GM18909 (cell line): ENCODE data around the gene STK32B.
"Not testable (repeated sequence)": the region's sequence is repeated elsewhere in the genome, so short reads cannot be mapped to it uniquely, and the experiment has no call there.

Experiments
- ATAC-seq: cut with Tn5 transposase; IDR thresholded peaks from one replicate; pipeline ENCODE4 v1.9.1; 2021; ENCODE audit warnings: mild to moderate bottlenecking; ENCODE audit not compliant: unreplicated experiment, poor library complexity

Gene STK32B

DNA sequence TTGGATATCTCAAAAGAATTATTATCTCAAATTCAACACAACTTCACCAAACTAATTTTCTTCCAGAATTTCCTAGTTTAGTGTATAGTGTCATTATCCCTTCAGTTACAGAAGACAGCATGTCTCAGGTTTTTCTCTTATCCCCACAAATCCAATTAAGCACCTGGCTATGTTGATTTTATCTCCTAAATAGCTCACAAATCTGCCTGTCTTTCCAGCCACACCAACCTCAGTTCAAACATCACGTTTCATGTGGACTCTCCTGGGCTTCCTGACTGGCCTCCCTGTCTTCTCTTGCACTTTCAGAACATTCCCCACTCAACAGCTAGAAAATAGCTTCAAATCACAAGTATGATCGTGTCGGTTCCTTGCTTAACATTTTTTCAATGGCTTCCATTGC lies 14.8 kb downstream of the STK32B start:
- ATAC-seq, result no peak

DNA sequence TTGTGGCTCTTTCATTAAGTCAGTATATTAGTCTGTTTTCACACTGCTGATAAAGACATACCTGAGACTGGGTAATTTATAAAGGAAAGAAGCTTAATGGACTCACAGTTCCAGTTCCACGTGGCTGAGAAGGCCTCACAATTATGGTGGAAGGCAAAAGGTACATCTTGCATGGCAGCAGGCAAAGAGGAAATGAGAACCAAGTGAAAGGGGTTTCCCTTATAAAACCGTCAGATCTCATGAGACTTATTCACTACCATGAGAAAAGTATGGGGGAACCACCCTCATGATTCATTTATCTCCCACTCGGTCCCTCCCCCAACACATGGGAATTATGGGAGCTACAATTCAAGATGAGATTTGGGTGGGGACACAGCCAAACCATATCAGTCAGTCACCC lies 15.7 kb downstream of the STK32B start:
- ATAC-seq, result not testable (repeated sequence)

DNA sequence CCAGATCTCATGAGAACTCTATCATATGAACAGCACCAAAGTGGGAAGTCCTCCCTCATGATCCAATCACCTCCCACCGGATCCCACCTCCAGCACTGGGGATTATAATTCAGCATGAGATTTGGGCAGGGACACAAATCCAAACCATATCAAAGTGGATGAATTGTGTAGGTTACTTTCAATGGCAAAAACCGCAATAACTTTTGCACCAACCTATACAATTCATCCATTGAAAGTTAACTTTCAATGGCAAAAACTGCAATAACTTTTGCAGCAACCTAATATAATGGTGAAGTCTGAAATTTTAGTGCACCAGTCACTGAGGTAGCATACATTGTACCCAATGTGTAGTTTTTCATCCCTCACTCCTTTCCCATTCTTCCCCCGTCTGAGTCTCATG lies 16.6 kb downstream of the STK32B start:
- no peak for ATAC-seq

DNA sequence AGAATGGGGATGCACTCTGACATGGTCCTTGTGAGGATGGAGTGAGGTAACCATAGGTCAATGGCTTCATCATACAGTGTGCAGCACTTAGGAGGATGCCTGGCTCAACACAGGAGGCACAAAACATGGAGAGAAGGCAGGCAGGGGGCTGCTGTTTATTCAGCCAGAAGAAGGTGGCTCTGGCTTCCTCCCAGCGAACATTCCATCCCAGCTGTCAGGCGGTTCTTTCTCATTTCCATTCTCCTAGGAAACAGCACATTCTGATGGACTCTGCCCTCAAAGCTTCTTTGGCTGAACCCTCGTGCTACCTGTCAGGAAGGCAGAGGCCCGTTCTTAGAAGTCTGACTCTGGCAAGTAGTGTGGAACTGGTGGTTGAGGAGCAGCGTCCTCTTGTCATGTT lies 18.6 kb downstream of the STK32B start:
- ATAC-seq, result no peak

DNA sequence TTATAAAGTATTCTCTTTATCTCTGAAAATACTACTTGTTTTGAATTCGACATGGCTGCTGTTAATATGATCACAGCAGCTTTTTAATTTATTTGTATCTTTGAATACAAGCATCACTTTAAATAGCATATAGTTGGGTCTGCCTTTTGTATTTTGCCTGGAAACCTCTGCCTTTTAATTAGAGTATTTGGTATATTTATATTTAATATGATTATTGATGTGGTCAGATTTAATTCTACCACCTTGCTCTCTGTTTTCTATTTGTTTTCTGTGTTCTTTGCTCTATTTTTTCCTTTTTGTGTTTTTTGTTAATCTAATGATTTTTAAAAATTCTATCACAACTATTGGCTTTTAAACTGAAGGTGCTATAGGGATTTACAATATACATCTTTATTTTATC lies 21.7 kb downstream of the STK32B start:
- ATAC-seq, result no peak

DNA sequence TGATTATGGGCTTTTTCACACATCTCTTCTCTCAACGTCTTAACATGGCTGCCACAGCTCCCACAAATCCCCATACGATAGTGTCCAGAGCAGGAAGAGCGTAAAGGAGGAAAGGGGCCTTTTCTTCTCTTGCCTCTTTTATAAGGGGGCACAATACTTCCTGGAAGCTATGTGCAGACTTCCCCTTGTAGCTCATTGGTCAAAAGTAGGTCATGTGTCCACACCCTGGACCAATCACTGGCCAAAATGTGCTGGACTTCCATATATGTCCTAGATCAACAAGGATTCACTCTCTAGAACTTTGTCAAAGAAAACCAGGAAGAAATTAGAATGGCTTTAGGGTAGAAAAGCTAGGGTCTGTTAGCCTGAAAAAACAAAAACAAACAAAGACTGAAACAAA lies 26.7 kb downstream of the STK32B start:
- no peak for ATAC-seq

DNA sequence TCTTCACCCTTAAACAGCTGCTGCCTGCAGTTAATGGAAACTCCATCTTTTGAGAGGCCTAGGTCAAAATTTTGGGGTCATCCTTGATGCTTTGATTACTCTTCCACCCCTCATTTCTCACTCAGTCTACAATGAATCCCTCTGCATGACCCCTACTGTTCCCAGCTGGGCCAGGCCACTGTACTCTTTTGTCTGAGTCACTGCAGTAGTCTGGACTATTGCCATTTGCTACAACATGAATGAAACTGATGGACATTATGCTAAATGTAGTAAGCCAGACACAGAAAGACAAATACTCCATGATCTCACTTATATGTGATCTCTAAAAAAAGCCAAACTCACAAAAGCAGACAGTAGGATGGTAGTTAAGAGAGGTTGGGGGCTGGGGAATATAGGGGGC lies 28.3 kb downstream of the STK32B start:
- ATAC-seq, result no peak

DNA sequence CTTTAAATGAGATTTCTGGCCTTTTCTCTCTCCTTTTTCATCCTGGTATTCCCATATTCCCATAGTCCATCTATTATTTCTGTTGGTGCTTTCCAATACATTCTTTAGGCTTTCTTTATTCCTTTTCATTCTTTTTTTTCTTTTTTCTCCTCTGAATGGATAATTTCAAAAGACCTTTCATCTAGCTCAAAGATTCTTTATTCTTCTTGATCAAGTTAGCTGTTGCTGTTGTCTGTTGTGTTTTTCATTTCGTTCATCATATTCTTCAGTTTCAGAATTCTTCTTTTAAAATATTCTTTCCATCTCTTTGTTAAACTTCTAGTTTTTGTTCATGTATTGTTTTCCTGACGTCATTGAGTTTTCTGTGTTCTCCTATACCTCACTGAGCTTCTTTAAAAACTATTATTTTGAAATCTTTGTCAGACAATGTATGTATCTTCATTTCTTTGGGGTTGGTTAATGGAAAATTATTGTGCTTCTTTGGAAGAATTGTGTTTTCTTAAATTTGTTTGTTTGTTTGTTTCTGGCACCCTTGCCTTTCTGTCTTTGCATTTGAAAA lies 30.2 kb downstream of the STK32B start:
- no peak for ATAC-seq

DNA sequence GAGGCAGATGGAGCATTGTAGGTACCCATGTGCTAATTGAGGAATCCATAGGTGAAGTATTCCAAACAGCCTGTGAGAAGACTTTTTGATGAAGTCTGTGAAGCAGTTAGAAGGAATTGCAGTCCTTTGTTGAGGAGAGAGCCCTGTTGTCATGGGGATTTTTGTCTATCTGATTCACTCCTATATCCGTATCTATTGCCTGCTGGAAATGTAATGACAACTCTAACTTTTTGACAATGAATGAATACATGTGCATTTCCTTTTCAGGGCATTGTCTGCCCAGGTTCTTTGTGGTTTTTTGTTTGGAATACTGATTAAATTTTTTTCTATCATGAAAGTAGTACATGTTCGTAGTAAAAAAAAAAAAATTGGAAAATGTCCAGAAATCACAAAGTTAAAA lies 31.1 kb downstream of the STK32B start:
- ATAC-seq, result no peak

DNA sequence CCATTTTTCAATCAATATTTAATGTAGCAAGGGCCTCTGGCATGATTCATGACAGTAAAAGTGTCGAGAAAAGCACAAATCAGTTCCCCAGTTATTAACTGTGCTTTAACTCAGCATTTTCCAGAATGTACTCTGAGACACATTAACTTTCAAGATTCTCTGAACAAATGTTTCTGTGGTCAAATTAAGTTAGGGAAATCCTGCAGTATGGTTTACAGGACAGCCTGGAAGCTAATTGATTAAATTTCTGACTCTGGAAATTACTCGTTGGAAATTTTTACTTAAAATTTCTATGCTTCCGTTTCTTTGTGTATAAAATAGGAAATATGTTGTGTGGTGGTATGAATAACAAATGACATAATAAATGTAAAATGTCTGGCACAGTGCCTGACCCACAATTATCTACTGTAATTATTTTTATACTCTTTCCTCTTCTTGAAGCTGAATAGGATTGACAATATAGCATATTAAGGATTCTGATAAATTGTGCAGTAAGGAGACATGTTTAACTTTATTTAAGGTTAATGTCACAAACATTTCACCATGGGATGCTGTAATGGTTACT lies 33.7 kb downstream of the STK32B start:
- no peak for ATAC-seq

DNA sequence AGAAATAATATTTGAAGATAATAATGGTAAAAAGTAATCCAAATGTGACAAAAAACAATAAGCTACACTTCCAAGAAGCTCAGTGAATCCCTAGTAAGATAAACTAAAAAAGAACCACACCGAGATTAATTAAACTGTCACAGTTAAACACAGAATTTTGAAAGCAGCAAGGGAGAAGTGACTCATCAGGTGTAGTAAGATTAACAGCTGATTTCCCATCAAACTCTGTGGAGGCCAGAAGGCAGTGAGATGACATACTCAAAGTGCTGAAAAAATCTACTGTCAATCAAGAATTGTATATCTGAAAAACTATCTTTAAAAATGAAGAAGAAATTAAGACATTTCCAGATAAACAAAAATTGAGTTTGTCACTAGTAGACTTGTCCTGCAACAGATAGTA lies 35.3 kb downstream of the STK32B start:
- no peak for ATAC-seq

DNA sequence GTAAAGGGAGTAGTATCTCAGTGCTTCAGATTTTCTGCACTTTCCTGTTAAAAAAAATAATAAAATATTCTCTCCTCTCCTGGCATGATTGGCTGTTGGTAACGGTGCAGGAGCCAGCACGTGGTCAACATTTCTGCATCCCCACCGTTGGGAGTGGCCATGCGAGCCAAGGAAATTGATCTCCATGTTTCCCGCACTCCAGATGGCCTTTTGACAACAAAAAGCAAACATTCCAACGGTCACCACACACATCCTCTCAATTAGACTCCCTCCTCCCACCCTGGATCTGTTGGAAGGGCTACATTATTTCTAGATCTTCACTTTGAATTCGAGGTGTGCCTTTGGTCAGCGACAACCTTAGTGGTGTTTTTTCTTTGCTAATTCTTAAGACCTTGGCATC lies 45.0 kb downstream of the STK32B start:
- ATAC-seq, result no peak

DNA sequence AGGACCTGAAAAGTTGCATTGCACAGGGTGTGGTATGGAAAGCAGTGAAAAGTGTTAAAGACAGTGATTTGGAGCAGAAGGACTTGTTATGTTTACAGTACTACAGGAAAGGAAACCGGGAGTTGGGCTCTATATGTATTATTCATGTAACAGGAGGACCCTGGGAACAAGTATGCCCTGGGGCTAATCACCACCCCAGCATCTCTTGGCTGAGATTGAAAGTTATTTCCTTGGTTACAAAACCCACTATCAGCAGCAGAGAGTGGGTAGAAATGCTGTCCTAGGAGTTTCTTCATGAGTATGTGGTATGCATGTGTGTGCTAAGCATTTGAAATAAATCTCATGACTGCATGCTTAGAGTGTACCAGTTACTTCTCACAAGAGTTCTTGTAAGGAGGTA lies 46.9 kb downstream of the STK32B start:
- no peak for ATAC-seq

DNA sequence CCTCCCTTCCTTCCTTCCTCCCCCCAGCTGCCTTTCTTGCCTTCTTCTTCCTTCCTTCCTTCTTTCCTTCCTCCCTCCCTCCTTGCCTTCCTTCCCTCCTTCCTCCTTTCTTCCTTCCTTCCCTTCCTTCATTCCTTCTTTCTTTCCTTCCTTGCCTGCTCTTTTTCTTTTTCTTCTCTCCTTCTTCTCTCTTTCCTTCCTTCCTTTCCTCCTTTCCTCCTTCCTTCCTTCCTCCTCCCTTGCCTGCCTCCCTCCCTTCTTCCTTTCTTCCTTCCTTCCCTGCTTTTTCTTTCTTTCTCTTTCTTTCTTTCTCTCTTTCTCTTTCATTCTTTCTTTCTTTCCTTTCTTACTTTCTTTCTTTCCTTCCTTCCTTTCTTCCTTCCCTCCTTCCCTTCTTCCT lies 49.1 kb downstream of the STK32B start:
- no peak for ATAC-seq

DNA sequence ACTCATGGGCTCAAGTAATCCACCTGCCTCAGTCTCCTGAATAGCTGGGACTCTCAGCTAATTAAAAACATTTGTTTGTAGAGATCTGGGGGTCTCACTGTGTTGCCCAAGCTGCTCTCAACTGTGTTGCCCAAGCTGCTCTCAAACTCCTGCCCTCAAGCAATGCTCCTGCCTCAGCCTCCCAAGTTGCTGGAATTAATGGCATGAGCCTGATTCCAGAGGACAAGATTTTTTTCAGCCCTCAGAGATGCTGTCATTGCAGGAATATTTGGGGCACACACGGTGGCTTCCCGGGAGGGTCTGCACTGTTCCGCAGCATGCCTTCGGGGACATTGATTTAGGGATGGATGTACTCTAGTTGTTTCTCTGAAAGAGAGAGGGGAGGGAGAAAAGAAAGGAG lies 49.7 kb downstream of the STK32B start:
- no peak for ATAC-seq

DNA sequence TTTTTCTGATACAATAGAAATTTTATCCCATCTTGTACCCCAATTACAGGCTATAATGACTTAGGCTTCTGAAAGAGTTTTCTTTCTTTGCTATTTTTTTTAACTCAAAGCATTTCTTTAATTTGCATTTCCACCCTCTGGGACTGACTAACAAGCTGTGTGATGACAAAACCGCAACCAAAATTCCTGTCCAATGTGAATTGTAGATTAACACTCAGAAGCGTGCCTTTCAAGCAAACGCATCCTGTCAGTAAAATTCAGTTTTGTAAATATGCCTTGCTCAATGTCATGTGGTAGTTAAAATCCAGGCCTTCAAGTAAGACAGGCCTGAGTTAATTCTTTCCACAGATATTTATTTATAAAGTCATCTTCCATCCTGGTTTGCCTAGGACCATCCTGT lies 50.3 kb downstream of the STK32B start:
- ATAC-seq, result no peak

DNA sequence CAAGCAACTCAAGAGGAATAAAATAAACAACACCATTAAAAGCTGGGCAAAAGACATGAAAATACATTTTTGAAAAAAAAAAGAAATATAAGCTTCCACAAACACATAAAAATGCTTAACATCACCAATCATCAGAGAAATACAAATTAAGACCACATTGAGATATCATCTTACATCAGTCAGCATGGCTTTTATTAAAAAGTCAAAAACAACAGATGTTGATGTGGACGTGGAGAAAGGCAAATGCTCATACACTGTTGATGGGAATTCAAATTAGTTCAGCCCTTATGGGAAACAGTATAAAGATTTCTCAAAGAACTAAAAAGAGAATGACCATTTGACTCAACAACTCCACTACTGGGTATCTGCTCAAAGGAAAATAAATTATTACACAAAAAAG lies 59.6 kb downstream of the STK32B start:
- no peak for ATAC-seq

DNA sequence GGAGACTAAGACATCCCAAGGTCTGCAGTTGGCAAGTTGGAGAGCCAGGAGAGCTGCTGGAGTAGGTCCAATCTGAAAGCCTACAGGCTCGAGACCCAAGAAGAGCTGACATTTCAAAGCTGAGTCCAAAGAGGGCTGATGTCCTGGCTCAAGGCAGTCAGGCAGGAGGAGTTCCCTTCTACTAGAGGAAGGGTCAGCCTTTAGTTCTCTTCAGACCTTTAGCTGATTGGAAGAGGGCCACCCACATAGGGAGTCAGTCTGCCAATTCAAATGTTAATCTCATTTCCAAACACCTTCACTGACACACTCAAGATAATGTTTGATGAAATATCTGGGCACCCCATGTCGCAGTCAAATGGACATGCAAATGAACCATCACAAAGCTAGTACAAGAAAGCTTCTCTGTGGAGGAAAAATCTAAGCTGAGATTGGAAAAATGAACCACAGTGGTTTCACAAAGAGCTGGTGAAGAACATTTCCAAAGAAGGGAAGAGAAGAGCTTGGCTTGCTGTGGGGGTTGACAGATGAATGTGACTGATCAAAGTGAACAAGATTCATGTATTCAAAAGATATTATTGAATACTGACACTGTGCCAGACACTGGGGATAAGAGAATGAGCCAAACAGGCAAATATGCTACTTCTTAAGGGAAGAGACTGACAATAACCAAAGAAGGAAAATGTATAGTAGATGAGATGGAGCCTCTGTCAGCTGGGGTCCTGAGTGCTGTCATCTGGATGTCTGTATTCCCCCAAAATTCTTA lies 61.2 kb downstream of the STK32B start:
- ATAC-seq, result no peak

DNA sequence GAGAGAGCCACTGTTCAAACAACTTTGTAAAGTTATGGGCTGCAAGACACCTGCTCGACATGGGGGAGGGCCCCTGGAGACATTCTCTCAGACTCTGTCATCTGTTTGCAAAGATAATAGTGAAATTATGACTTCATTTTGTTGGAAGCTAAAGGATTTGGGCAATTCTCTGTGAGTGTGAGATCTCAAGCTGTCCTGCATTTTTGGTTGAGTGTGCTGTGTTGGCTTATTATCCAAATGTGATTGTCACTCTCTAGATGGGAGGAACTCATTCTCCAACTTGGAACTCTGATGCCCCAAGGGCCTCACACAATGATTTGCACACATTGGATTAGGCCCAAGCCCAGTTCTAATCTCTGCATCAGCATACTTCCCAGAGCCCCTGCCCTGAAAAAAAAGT lies 63.7 kb downstream of the STK32B start:
- no peak for ATAC-seq

DNA sequence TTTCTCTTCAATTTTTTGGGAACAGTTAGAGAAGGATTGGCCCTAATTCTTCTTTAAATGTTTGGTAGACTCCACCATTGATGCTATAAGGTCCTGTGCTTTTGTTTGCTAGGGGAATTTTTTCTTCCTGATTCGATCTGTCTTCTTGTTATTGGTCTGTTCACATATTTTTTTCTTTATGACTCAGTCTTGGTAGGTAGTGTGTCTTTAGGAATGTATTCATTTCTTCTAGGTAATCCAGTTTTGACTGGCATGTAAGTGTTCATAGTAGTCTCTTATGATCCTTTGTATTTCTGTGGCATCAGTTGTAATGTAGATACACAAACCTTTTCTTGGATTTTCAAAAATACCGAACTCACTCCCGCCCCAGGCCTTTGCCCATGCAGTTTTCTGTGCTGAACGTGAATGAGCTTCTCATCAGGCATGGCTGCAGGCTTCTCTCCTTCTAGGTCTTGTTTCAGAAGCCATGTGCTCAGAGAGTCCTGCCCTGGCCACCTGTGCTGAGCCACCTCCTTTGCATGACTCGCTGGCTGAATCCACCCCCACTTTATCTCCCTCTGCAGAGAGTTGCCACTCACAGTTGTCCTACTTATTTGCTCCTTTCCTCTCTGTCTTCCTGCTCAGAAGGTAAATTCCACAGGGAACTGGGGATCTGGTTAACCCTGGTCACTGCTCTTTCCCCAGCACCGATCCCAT lies 67.0 kb downstream of the STK32B start:
- no peak for ATAC-seq

DNA sequence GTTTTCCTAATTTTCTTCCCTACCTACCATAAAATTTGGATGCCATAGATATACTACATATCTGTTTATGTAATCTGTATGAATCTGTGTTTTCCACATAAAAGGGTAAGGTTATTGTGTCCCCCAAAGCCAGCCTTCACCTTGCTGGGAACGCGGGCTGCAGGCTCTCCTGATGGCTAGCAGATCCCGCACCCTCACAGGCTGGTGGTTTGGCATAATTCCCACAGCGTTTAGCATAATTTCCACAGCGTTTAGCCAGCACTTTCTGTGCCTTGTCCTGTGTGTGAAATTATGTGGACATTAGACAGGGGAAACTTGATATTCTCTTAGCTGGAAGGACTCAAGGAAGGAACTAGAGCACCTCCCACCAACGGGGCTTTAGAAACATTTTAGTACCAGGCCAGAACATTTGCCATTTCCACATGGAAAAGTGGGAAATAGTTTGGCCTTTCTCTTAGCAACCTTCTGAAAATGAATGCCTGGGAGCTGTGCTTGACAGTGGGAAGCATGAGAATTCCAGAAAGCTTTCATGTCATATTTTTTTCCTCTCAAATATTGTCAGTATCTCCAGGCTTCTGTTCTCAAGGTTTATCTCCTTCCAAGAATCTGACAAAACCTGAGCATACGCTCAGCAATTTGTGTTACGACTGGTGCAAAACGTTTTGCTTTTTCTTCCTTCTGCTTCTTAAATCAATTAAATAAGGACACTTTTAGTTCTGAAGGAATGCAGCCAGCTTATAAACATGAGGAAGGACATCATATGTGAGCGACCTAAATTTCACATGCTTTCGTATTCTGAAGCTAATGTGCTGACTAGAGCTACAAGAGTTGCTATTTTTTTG lies 67.9 kb downstream of the STK32B start:
- no peak for ATAC-seq
